GM19351 (cell line): Measurements from ENCODE around the gene ZDHHC7.

Experiments used
- ATAC-seq: cut with Tn5 transposase; IDR thresholded peaks from one replicate; pipeline ENCODE4 v1.9.1; 2021; ENCODE audit warnings: mild to moderate bottlenecking, moderate library complexity; ENCODE audit not compliant: unreplicated experiment

ZDHHC7 gene

DNA sequence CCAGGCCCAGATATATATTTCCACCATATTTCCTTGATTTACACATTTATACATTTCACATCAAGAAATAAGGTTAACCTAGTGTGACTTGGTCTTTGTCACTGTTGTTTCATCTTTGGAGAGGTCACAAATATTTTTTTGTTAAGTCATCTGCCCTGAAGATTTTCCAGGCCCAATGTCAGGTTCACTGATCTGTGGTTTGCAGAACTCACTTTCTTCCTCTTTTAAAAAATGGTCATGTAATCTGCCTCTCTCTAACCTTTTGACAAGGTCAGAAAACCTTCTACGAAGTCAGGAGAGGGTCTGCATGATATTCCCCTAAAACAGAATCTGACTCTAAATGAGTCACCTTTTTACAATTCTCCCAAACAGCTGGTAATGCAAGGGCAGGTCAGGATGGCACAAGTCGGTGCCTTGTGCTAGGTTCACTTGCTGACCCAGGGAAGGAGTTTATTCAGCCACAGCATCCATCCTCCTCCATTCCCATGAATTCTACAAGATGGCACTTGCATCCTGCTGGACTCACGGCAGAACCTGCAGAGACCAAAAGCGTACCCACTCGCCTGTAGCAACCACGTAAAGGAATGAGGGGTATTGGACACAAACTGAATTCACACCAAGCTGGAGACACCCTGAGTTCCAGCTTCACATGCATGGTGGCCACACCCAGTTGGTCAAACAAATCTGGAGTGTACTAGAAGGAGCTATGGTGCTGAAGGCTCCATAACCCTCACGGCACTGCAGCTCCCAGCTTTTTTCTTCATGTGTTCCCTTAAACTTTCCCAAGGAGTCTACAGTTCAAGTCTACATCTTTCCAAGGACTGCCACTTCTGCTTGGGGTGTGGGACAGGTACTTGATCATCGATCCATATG, 14.7 kb upstream of the ZDHHC7 start:
- no peak for ATAC-seq

DNA sequence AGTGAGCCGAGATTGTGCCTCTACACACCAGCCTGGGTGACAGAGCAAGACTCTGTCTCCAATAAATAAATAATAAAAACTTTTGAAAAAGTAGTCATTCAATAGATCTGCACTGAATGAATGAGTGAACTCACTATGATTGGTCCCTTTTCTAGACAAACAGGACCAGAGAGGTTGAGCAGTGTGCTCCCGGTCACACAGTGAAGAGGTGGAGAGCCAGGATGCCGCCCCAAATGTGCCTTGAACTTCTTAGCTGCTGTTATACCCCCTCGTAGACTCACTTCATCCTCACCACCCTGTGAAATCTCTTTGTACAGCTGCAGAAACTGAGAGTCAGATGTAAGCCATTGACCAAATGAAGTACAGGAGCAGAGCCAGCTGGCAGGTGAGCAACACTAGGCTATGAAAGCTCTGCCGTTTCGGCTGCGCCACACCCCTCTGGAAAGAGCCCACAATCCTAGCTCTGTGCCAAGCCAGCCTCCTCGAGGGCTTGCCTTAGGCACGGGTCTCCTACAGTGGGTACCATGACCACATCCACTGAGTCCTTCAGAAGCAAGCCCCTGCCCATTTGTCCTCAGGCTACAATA, 8.4 kb upstream of the ZDHHC7 start:
- no peak for ATAC-seq

DNA sequence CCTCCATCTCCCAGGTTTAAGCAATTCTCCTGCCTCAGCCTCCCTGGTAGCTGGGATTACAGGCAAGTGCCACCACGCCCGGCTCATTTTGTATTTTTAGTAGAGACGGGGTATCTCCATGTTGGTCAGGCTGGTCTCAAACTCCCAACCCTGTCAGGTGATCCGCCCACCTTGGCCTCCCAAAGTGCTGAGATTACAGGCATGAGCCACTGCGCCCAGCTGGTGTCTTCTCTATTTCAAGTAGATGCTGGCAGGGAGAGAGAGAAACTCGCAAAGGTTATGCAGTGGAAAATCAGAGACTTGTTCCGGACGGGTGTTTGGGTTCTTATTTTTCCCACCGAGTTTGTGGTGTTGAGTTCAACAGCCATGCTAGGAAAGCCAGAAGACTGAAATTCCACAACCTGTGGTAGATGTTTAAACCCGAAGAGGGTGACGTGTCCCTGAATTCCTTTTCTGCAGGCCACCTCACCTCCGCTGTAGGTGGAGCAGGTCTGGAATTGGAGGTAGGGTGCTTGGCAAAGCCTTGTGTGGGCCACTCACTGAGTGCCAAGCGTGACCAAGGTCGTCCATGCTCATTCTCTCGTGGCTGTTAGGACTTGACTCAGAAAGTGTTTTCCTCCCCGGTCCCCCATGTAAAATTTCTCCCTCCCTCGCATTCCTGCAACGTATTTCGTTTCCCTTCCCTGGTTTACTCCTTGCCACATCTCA, 7.3 kb upstream of the ZDHHC7 start:
- ATAC-seq = no peak

DNA sequence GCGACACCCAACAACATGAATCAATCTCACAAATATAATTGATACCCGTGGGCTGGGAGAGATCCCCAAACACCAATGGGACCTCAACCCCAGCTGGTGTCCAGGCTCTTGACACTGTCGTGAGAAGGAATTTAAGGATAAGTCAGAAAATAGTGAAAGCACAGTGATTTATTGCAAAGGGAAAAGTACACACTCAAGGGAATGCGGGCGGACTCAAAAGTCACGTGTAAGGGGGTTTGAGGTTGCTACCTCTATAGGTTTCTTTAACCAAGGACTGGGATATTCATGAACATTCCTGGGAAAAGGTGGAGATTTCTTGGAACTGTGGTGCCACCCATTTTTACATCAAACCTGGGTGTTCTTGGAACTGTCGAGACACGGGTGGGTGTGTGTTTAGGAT, 6.3 kb upstream of the ZDHHC7 start:
- ATAC-seq = no peak

DNA sequence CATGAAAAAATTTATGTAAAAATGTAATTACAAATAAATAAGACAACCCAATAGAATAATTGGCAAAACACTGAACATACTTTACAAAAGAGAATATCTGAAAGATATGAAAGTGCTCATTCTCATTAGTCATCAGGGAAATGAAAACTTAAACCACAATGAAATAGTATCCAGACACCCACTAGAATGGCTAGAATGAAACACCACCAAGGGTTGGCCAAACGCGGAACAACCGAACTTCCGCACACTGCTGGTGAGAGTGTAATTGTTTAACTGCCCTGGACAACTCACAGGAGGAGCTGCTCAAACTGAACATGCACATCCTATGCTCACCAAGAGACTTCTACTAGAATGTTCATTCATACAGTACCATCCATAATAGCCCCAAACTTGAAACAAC, 5.8 kb upstream of the ZDHHC7 start:
- no peak for ATAC-seq

DNA sequence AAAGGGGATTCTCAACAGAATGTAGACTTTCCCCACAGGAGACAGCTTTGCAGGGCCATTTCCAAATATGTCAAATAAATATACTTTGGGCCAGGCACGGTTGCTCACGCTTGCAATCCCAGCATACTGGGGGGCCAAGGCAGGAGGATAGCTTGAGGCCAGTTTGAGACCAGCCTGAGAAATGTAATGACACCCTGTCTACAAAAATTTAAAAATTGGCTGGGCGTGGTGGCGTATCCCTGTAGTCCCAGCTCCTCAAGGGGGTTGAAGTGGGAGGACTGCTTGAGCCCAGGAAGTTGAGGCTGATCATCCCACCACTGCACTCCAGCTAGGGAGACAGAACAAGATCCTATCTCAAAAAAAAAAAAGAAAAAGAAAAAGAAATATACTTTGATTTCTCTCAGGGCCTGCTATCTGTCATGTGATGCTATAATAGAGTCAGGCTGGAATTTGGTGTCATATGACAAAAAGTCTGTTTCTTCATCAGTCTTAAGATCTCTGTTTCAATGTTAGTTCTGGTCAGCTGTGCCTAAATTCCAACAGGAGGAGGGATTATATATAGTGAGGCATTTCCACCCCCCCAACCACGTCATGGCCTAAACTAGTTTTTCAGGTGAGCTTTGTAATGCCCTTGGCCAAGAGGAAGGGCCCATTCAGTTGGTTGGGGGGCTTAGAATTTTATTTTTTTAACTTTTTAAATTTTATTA, 4.3 kb upstream of the ZDHHC7 start:
- ATAC-seq = no peak

DNA sequence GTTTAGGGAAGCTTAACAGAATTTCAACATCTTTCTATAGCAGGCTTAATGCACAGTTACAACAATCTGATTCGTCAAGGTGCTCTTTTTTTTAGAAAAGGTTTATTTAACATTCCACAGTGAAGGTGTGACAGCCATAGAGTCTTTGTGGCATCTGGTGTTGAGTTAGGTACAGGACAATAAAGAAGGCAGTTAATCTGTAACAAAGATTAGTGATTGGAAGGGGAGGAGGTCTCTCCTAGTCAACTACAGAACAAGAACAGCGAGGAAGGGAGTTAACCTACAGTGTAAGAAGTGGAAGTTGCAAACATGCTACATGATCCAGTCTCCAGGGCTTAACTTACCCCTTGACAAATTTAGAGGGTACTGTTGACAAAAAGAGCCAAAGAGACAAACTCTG, 3.0 kb upstream of the ZDHHC7 start:
- no peak for ATAC-seq

DNA sequence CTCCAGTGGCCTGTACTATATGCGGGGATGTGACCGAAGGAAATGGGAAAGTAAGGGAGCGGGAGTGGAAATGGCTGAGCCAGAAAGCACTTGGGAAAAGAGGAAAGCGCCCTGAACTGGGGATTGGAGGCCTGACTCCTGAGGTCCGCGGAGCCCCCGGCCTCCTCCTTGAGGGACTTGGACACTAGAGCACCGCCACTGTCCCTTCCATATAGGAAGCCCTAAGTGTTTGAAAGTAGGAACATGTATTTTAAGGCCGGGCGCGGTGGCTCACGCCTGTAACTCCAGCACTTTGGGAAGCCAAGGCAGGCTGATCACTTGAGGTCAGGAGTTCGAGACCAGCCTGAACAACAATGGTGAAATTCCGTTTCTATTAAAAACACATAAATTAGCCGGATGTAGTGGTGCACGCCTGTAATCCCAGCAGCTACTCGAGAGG, 530 bp upstream of the ZDHHC7 start:
- no peak for ATAC-seq

DNA sequence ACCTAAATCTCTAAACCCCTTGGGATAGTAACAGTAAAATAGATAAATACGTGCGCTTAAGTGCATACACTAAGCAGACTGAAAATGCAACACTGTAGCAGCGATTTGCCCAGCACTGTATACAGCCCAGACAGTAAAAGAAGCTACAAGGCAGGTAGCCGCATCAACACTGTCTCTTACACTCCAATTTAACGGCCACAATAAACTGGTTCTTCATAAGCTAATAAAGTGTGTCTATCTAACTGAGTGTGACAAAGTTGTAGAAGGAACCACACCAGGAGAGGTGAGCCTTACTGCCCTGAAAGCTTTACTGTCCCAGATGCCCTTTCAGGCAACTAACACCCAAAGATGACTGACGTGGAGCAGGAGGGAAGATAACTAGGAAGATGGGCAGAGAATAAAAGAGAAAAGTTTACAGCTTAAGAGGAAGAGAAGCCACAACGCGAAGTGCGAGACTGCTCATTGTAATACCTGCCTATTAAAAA, 847 bp downstream of the ZDHHC7 start:
- ATAC-seq = no peak

DNA sequence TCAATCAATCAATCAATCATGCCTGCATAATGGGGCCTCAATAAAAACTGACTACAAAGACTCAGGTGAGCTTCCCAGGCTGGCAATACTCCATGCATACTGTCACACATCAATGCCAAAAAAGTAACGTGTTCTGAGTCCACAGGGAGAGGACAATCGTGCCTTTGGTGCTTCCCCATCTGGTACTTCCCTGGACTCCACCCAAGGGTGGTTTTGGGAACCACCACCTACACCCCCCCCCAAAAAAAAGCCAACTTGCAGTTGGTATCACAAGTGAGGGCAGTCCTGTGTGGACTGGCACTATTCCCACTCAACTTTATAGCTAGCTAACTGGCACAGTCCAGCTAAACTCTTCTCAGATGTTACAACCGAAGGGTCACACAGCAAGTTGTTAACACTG, 3.1 kb downstream of the ZDHHC7 start:
- ATAC-seq = no peak

DNA sequence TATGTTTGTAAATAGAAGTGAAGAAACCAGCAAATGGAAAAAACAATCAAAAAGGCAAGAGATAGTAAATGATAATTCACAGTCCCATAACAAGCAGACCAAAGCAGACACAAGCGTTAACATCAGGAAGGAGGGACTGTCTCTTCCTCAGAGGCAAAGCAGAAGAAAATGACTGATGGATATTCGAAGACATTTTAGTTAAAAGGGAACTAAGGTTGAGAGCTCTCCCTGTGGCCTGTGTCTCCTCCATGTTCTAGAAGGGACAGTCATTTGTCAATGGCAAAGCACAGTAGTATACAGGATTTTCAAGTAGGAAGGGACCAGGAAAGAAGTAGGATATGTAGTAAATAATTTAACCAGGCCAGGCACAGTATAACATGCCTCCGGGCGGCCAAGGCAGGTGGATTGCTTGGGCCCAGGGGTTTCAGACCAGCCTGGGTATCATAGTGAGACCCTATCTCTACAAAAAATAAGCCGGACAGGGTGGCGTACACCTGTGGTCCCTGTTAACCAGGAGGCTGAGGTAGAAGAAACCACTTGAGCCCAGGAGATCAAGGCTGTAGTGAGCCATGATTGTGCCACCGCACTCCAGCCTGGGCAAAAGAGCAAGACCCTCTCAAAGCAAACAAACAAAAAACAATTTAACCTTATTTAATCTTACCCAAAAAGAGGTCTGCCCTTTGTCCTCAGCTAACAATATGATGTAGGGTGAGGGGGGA, 3.7 kb downstream of the ZDHHC7 start:
- no peak for ATAC-seq

DNA sequence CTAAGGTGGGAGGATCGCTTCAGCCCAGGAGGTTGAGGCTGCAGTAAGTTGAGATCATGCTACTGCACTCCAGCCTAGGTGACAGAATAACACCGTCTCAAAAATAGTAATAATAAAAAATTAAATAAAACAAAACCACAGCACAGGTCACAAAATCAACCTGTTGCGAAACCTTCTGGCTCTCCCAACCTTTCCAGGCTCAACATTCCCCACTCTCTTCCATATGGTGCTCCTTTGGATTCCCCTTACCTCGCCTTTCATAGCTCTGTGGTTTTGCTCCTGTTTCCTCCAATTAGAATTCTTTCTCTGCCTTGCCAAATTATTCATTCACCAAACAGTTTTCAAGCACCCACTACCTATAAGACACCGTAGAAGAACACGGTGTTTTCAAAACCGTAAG, 4.7 kb downstream of the ZDHHC7 start:
- ATAC-seq = no peak

DNA sequence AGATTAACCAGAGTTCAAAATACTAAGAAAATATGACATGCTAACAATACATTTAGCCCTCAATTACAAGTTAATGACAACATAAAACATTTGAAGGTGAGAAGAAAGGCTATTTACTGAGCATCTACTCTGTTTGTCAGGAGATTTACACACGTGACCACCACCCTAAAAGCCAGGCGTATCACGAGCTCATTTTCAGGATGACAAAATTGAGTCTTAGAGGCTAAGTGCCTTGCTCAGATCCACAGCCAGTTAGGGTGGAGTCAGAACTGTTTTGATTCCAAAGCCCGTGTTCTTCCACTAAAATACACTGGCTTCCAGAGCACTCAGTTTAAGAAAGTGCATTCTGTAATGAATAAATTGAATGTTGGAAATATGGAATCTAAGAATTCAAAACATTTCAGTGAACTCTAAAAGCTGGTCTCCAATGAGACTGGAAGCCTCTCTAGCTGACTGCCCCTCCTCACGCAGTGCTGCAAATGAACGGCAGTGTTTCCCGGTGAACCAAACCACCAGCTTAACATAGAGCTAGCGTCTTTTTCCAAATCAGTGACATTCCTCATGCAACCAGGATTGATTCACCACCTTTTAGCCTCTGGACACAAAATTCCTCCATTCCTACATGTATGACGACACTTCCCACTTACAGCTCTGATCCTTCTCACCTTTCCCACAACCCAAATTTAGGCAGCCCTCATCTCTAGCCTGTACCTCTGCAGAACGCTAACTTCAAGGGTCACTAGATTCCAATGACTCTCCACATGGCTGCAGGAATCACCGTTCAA, 5.9 kb downstream of the ZDHHC7 start:
- ATAC-seq = no peak

DNA sequence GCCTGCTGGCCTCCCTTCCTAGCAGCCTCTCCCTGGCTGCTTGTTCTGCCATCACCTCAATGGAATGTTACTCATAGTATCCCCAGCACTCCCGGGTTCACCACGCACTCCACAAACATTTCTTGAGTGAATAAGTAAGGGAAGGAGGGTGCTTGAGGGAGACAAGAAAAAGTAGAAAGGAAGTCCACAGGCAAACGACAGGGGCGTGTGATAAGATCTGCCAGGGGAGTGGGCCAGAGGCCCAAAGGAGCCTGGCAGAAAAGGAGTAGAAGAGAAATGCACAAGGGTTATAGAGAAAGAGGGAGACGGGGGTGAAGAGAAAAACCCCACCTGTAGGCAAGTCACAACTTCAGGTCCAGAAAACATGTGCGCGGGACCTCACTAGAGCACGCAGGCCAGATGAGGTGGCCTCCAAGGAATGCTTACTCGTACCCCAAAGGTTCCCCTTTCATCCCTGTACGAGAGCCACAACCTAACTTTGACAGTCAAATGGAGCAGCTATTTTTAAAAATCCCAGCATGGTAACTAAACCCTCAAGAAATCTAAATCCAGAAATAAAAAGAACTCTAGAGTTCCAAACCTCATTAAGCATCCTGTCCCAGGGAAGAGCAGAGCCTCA, 6.6 kb downstream of the ZDHHC7 start:
- ATAC-seq = no peak

DNA sequence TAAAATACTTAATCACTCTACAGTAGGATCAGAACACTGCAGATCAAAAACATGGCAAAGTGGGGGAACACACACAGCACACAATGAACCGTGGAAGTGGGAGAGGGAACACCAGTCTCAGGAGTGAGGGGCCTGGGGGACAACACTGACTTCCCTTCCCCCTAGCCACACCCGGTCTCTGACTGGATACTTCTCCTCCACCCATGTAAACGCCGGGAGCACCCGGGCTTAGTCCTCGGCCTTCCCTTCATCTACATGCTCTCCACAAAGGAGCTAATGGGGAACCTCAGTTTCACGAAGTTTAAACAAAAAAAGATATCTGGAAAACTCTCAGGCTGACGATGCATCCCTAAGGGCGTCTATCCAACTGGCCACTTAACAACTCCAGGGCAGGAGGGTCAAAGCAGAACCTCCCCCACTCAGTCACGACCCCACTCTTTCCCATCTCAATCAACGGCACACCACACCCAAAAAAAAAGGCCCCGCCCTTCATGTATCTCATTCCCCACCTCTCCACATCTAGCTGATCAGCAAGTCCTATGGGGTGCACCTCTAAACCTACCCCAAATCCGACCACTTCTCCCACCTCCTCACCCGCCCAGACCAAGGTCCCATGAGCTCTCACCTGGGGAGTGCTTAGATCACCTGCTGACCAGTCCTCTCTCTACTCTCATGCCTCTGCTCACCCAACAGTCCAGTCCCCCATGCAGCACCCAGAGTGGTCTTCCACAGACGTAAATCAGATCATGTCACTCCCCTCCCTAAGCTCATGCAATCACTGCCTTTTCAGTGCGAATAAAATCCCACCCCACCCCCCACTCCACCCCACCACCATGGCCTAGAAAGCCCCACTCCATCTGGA, 7.4 kb downstream of the ZDHHC7 start:
- ATAC-seq = no peak

DNA sequence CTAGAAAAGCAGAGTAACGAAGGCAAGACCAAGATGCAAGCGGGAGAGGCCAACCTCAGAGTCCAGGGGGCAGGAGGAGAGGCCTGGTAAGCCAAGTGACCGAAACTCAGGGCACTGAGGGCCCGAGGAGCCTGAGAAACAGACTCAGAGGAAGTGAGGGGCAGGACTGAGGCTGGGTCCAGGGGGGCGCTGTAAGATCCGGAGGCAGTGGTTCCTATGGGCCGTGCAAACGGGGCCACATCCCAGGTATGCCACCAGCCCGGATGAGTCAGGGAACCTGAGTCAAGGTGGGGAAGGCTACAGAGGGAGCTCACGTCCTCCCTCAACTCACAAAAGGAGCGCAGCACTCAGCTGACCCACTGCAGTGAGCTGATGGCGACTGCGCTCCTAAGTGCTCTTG, 8.3 kb downstream of the ZDHHC7 start:
- ATAC-seq = no peak

DNA sequence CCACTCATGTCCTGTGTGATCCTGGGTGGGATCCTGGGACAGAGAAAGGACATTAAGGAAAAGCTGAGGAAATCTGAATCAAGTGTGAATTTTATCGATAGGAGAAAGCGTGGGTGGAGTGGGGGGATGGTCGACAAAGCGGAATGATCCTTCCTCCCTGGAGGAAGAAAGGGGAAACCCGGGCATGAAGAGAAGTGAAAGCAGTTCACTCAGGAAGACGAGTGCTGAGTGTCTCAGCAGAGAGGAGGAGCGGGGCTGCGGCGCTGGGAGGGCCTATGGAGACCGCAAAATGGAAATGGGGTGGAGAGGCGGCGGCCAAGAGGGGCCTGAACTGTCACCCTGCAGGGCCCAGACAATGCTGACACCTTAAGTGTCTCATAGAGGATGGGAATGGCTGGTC, 8.7 kb downstream of the ZDHHC7 start:
- no peak for ATAC-seq

DNA sequence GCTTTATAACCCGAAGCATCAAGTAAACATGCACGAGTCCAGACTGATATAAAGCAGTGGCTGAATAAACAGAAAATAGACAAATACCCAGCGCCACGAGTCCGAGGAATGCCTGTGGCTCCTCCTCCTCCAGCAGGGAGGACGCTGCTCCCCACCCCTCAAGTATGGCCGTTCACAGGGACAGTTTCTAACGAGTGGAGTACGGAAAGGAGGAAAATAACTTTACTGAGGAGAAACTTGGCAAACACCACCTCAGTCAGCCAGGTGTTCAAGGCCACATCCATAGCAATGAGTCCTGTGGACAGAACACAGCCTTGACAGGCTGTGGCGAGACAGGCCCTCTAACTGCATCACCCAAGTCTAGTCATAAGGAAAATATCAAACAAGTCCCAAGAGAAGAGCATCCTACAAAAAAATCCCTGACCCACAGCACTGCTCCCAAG, 9.2 kb downstream of the ZDHHC7 start:
- ATAC-seq = no peak
